Measurements from ENCODE around the gene SLC25A25. TPM values are rescaled to one million over a fixed set of nuclear protein-coding genes. Genes with fewer than 3 reads are reported as not detected.

Gene SLC25A25
- total RNA-seq, 2 donors from 2014 or later, result 30.1 to 33.9 TPM

DNA sequence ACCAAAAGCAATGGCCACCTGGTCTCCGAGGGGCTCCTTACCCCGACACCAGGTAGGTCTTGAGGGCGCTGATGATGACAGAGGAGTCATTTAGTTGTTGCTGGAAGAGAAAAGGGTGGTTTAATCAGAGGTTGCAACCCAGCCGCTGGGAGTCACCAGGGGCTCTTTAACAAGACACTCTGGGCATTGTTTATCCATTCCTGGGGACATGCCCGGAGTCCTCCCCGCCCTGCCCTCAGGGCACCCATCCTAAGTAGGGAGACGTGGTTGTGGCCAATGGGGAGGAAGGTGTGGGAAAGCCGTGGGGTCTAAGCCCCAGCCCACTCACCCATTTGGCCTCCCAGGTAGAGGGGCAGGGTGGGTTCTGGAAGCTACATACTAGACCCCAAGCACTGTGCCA lies 56.4 kb downstream of the SLC25A25 start:
- no peak for TF ChIP-seq CTCF (IDR thresholded peaks at IDR 0.05)
- Histone ChIP-seq H3K4me1 (ENCODE audit: control insufficient read depth in 1 of 2, low read depth in 2 of 2) (peaks cover 23 to 30% of the 10 kb centered on the region in 2 donors), H3K27ac (no peak overlapping the region), H3K36me3 (peaks cover 13% of the 10 kb centered on the region), H3K27me3 (replicated peaks; ENCODE audit: insufficient read depth) (no peaks in the 10 kb centered on the region), H3K4me3 (no peak overlapping the region), H3K9me3 (no peaks in the 10 kb centered on the region)
- ATAC-seq (ENCODE audit: insufficient number of reproducible peaks, low FRiP score, low read depth) (no peak), DNase-seq (ENCODE audit: low spot score) (no peak)

- H3K36me3 ChIP-seq, result peaks cover 13% of the 10 kb centered on the region
- peaks cover 23 to 32% of the 10 kb centered on the region in 2 donors for H3K4me1 ChIP-seq (ENCODE audit: control insufficient read depth in 1 of 2, low read depth in 2 of 2)
- H3K27me3 ChIP-seq (replicated peaks; ENCODE audit: insufficient read depth), result no peaks in the 10 kb centered on the region
- no peak overlapping the region for H3K4me3 ChIP-seq
- no peak for ATAC-seq (ENCODE audit: insufficient number of reproducible peaks, low FRiP score, low read depth)
- no peak overlapping the region for H3K27ac ChIP-seq
- peak; percentile 27 for TF ChIP-seq CTCF (IDR thresholded peaks at IDR 0.05)
- H3K9me3 ChIP-seq, result no peaks in the 10 kb centered on the region
- no peak for DNase-seq (ENCODE audit: low spot score)
Measured at GRCh38 chr9:128124873-128125579, 57.0 kb downstream of the SLC25A25 start.

DNA sequence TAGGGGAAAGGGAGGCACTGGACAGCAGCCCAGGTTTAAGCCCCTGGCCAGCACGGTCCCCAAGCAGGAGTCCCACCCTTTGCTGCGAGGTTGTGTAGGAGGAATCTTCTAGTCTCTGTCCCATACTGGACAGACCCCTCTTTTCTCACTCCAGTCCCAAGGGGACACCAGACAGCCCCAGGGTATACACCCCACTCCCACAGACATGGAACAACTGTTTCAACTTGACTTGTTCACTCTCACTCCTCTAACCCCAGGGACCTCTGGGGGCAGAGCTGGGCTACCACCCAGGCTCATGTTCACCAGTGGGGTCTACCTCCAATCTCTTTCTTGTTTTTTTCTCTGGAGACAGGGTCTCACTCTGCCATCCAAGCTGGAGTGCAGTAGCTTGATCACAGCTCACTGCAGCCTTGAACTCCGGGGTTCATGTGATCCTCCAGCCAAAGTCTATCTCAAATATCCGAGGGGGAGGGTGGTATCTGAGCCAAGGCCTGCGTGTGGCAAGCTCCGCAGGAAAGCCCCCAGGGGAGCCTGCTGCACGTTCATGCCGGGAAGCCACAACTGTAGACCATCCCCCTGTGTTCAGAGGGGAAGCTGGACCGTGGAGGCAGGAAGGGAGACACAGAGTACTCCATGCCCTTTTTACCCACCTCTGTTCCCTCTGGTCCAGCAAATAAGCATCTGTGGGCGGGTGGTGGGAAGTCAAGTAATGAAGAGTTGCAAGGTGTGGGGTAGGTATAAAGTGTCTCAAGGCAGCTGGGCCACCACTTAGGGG lies 57.7 kb downstream of the SLC25A25 start:
- no peak for TF ChIP-seq CTCF (IDR thresholded peaks at IDR 0.05)
- no peaks in the 10 kb centered on the region for H3K27me3 ChIP-seq (replicated peaks; ENCODE audit: insufficient read depth)
- H3K4me3 ChIP-seq, result no peak overlapping the region
- ATAC-seq (ENCODE audit: insufficient number of reproducible peaks, low FRiP score, low read depth), result no peak
- no peak overlapping the region for H3K27ac ChIP-seq
- DNase-seq (ENCODE audit: low spot score), result no peak
- peaks cover 23 to 32% of the 10 kb centered on the region in 2 donors for H3K4me1 ChIP-seq (ENCODE audit: control insufficient read depth in 1 of 2, low read depth in 2 of 2)
- H3K36me3 ChIP-seq, result peaks cover 13% of the 10 kb centered on the region
- no peaks in the 10 kb centered on the region for H3K9me3 ChIP-seq

DNA sequence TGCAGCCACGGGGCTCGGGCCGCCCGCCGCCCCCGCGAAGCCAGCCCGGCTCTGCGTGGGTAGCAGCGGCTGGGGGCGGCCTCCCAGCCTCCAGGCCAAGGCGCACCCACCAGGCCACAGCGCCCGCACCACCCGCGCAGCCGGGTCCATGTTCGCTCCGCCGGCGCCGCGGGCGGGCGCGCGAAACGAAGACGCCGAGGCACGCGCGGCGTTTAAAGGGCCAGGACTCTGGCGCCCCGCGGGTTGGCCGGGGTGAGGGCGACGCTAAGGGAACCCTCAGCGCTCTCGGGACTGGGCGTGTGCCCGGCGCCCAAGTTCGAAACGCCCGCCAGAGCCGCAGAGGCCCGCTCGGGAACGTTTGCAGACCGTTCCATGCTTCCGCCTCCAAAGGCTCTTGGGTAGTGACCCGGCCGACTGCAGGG lies 59.5 kb downstream of the SLC25A25 start, which contains the start of gene PTGES2:
Gene PTGES2, minus strand, starts transcription at position 162 of the 422 bp plus-strand sequence. Its CDS starts 12 bp downstream, at position 150.
- DNase-seq (ENCODE audit: low spot score) (no peak), ATAC-seq (ENCODE audit: insufficient number of reproducible peaks, low FRiP score, low read depth) (peak; percentile 87)
- Histone ChIP-seq H3K9me3 (no peaks in the 10 kb centered on the region), H3K4me1 (ENCODE audit: control insufficient read depth in 1 of 2, low read depth in 2 of 2) (peaks cover 23 to 32% of the 10 kb centered on the region in 2 donors), H3K27me3 (replicated peaks; ENCODE audit: insufficient read depth) (no peaks in the 10 kb centered on the region), H3K27ac (peak within 1 kb of the TSS; percentile 90 to 98), H3K36me3 (peaks cover 3% of the 10 kb centered on the region), H3K4me3 (peak within 1 kb of the TSS; percentile 94)
- no peak for TF ChIP-seq CTCF (IDR thresholded peaks at IDR 0.05)
